Epithelial cell of esophagus (primary cell): Measurements from ENCODE around the gene SORCS2.
A peak's percentile ranks its signal among the peaks of the same experiment; 100 is the strongest.

Experiments used
- DNase-seq: peaks from one replicate; pipeline ENCODE4 v3.0.0; 2010; ENCODE audit warnings: low read depth
- H3K4me3 ChIP-seq: 2 replicates; pipeline ENCODE4 v1.5.1; 2011; ENCODE audit warnings: mild to moderate bottlenecking, low read length, control low read depth
- CTCF ChIP-seq: IDR thresholded peaks from 2 replicates; pipeline ENCODE4 v1.5.1; 2011; ENCODE audit warnings: low read depth, mild to moderate bottlenecking, low read length, control low read depth, inconsistent platforms; ENCODE audit not compliant: insufficient read depth; ENCODE audit errors: missing control alignments

Gene SORCS2

GRCh38 chr4:7651461-7651921 is 459.2 kb downstream of the SORCS2 start:
- H3K4me3 ChIP-seq = no peak overlapping the region
- DNase-seq = peak; percentile 2
- no peak for TF ChIP-seq CTCF

DNA sequence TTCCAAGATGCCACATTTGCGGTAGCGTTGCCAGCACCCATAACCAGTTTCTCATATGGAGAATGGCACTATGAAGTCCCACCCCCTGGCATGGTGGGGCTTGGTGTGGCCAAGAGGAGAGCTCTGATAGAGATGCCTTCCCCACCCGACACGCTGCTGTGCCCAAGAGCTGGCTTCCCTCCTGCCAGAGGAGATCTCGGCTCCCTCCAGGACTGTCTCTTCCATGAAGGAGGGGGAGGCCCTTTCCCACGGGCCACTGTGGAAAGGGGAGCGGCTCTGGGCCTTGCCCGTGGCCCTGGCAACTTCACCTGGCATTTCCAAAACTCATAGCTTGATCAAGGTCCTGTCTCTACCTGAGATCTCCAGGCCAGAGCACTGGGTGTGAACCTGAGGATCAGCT is 459.7 kb downstream of the SORCS2 start:
- no peak for DNase-seq
- no peak for TF ChIP-seq CTCF
- H3K4me3 ChIP-seq = no peak overlapping the region

- DNase-seq = no peak
- no peak overlapping the region for H3K4me3 ChIP-seq
- TF ChIP-seq CTCF = no peak
These were observed 460.1 kb downstream of the SORCS2 start for GRCh38 chr4:7652451-7652881.

GRCh38 chr4:7652906-7653305 is 460.6 kb downstream of the SORCS2 start:
- DNase-seq = no peak
- no peak overlapping the region for H3K4me3 ChIP-seq
- TF ChIP-seq CTCF = no peak

- TF ChIP-seq CTCF = no peak
- no peak overlapping the region for H3K4me3 ChIP-seq
- DNase-seq = no peak
These were observed 461.4 kb downstream of the SORCS2 start for GRCh38 chr4:7653510-7654369.

DNA sequence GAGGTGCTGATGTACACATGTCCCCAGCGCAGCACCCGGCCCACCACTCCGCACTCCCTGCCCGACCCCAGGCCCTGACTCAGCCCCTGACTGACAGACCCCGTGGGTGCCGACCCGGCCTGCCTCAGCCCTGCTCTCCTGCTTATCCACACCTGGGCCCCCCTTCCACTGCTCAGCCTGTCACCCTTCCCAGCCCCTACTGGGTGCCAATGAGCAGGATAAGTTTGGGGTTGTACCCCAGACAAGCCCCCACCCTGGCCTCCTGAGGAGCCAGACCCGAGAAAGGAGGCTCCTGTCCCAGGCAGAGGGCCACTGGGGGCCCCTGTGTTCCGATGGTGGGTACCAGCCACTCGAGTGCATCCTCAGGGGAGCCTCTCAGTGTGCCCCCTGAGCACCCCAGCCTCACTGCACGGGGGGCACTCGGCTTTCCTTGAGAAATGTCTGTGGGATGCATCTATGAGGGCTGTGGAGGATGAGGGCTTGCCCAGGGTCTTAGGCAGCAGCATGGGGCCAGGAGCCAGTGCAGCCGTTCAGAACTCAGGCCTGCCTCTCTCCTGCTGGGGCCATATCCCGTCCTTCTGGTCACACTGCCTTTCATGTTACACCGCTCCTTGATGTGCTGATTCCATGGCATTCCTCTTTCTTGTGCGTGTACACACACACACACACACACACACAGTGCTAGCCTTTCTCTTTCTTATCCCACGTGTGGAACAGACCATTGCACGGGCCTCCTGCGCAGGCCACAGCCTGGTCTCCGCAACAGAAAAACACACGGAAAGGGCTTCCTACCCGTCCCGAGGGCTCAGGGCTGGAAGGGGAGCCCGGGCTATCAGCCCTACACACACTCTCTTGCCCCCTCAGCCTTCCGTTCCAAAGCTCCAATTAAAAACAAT is 462.5 kb downstream of the SORCS2 start:
- no peak for DNase-seq
- no peak overlapping the region for H3K4me3 ChIP-seq
- TF ChIP-seq CTCF = no peak
